Stimulated activated effector memory CD8-positive, alpha-beta T cell treated with anti-CD3 and anti-CD28 coated beads, Interleukin-12 subunit alpha, Interleukin-12 subunit beta, amount 100 ng/mL, for 72 hours (primary cell): ENCODE measurements around the gene EHBP1L1.

Source experiments
- ATAC-seq: fragments of 150-1000 bp; cut with Tn5 transposase; 2 replicates; pipeline ENCODE4 v1.10.0; 2021
- DNase-seq, 2 donors: peaks; one replicate each; pipeline ENCODE4 v3.0.0; 2021 to 2022; ENCODE audit warnings: low spot score in 2 of 2
- H3K27ac Mint-ChIP-seq: one replicate; pipeline ENCODE4 v1.8.0; 2022; ENCODE audit warnings: mild to moderate bottlenecking, mixed read lengths
- H3K36me3 Mint-ChIP-seq: one replicate; pipeline ENCODE4 v1.8.0; 2022; ENCODE audit warnings: mild to moderate bottlenecking, mixed read lengths
- H3K4me1 Mint-ChIP-seq: one replicate; pipeline ENCODE4 v1.8.0; 2022; ENCODE audit warnings: mixed read lengths
- H3K4me3 Mint-ChIP-seq: one replicate; pipeline ENCODE4 v1.8.0; 2022; ENCODE audit warnings: mild to moderate bottlenecking, mixed read lengths
- H3K9me3 Mint-ChIP-seq: one replicate; pipeline ENCODE4 v1.8.0; 2022; ENCODE audit warnings: mixed read lengths

The EHBP1L1 gene

DNA sequence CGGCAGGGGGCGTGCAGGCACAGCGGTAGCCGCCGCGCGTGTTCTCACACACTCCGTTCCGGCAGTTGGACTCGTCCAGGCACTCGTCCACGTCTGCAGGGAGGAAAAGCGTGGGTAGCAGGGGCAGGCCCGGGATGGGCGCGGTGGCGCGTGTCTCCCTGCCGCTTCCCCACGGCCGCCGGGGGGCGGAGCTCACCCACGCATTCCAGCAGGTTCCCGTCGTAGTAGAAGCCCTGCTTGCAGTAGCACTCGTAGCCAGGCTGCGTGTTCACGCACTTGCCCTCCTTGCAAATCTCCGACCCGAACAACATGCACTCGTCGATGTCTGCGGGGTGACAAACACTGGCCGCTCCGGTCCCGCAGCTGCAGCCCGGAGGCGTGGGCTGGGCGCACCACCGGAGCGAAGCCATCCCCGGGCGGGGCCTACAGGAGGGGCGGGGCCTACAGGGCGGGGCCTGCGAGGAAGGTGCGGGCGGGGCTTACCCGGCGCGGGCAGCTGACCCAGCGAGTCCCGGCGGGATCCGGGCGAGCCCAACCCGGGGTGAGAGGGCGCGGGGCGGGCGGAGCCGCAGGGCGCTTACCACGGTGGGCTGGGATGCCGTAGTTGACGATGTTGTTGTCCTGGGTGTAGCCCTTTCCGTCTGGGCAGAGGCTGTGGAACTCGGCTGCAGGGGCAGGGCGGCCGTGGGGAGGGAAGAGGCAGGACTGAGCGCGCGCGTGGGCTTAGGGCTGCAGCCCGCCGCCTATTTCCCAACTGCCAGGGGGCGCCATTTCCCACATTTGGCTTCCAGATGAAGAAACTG lies 35.4 kb upstream of the EHBP1L1 start:
- peak overlapping the region; percentile 72 for H3K4me3 Mint-ChIP-seq
- ATAC-seq, result peak; percentile 87
- peaks cover 65% of the 10 kb centered on the region for H3K36me3 Mint-ChIP-seq
- peak overlapping the region; percentile 86 for H3K27ac Mint-ChIP-seq
- H3K9me3 Mint-ChIP-seq, result no peaks in the 10 kb centered on the region
- H3K4me1 Mint-ChIP-seq, result peaks cover 38% of the 10 kb centered on the region
- DNase-seq, result peak; percentile 93 to 94

DNA sequence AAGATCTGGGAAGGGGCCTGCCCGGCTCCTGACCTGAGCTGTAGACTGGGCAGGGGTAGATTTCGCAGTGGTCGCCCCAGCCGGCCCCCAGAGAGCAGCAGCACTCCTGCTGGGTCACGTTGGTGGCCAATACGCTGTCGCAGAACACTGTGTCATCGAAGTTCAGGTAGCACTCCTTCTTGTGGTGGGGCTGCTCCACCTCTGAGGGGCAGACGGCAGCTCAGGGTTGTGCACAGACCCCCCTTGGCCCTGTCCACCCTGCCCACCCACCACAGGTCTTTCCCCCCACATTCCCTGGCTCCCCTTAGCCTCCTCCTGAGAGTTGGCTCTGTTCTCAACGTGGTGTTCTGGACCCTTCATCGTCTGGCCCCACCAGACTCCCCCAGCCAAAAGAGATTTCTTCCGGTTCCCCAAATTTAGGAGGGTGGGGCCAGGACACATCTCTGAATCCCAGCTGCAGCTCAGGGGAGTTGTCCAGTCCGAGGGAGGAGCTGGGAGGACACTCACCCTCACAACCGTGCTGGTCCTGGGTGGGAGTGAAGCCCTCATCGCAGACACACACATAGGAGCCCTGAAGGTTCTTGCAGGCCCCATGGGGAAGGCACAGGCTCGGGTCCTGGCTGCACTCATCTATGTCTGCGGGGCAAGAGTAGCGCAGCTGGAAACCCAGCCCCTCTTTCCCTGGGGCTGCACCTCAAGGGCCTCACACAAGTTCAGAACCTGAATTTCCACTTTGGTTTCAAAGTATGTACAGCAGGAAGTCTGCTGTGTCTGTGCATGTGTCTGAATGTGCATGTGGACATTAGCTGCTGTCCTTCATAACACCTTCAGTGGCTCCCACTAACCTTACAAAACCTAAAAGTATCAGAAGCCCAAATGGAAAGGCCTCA lies 34.5 kb upstream of the EHBP1L1 start:
- H3K4me1 Mint-ChIP-seq, result peaks cover 47% of the 10 kb centered on the region
- peak overlapping the region; percentile 86 for H3K27ac Mint-ChIP-seq
- DNase-seq, result no peak
- ATAC-seq, result no peak
- no peaks in the 10 kb centered on the region for H3K9me3 Mint-ChIP-seq
- H3K36me3 Mint-ChIP-seq, result peaks cover 67% of the 10 kb centered on the region
- peak overlapping the region; percentile 72 for H3K4me3 Mint-ChIP-seq

DNA sequence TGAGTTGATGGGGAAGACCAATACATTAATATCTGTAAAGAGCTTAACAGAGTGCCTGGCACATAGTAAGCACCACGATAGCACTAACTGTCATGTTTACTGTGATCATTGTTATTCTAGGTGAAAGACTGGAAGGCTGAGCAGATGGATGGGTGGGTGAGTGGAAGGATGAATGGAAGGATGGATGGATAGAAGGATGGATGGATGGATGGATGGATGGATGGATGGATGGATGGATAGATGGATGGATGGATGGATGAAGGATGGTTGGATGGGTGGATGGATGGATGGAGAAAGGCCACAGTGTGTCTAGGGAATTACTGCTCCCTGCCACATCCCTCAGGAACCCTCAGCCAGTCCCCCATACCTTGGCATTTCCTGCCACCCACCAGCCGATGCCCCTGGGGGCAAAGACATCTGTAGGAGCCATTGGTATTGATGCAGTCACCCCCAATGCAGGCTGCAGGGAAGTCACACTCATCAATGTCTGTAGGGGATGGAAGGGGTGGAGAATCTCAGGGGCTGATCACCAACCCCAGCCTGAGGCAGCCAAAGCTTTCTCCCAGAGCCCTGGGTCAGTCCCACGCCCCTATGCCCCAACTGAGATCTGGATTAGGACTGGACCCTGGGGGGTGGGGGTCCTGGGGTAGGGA lies 33.0 kb upstream of the EHBP1L1 start:
- Mint-ChIP-seq H3K27ac (peak overlapping the region; percentile 78), H3K4me1 (peaks cover 59% of the 10 kb centered on the region), H3K9me3 (no peaks in the 10 kb centered on the region), H3K36me3 (peaks cover 51% of the 10 kb centered on the region), H3K4me3 (no peak overlapping the region)
- ATAC-seq (no peak), DNase-seq (no peak)

DNA sequence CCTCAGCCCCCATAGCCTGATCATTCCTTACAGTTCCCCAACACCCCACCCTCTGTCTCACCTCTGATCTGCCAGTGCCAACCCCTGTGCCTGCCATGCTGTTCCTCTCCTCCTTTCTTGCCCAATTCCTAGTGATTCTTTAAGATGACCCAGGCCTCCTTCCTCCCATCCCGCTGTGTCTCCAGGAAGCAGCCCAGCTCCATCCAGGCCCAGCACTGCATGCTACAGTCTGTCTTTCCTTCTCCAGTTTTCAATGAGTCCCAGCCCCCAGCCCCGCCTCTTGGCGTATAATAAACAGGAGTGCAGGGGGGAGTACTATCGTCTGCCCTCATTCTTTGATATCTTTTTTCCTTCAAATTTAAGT lies 30.0 kb upstream of the EHBP1L1 start:
- no peak for ATAC-seq
- peak overlapping the region; percentile 78 for H3K27ac Mint-ChIP-seq
- peak overlapping the region; percentile 75 for H3K4me3 Mint-ChIP-seq
- no peaks in the 10 kb centered on the region for H3K9me3 Mint-ChIP-seq
- H3K4me1 Mint-ChIP-seq, result peaks cover 70% of the 10 kb centered on the region
- peaks cover 48% of the 10 kb centered on the region for H3K36me3 Mint-ChIP-seq
- no peak for DNase-seq

DNA sequence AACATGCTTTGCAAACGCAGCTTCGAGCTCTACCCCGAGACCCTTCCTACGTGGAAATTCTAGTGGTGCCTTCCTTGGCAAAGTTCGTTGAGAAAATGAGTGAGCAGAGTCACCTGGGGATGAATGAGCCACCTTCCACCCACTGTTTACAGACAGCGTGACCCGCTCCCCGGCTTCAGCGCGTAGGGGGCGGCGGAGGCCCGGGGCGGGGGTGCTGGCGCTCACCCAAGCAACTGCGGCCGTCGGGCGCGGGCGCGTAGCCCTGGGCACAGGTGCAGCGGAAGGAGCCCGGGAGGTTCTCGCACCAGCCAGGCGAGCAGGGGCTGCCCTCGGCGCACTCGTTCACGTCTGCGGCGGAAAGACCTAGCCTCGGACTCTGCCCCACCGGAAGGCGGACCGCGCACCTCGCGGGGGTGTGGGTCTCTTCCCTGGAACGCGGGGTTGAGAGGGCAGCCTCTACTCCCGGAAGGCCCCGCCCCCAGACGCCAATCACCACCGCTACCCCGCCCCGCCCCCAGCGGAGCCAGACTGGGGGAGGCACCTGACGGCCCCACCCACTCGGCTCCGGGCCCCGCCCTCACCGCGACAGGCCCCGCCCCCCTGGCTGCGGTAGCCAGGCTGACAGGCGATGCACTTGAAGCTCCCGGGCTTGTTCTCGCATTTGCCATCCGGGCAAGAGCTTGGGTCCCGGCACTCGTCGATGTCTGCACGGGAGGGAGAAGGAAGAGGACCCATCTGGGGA lies 29.5 kb upstream of the EHBP1L1 start:
- peak; percentile 100 for DNase-seq
- Mint-ChIP-seq H3K4me1 (peaks cover 71% of the 10 kb centered on the region), H3K4me3 (peak overlapping the region; percentile 75), H3K27ac (peak overlapping the region; percentile 78), H3K9me3 (no peaks in the 10 kb centered on the region), H3K36me3 (peaks cover 51% of the 10 kb centered on the region)
- ATAC-seq, result peak; percentile 86

DNA sequence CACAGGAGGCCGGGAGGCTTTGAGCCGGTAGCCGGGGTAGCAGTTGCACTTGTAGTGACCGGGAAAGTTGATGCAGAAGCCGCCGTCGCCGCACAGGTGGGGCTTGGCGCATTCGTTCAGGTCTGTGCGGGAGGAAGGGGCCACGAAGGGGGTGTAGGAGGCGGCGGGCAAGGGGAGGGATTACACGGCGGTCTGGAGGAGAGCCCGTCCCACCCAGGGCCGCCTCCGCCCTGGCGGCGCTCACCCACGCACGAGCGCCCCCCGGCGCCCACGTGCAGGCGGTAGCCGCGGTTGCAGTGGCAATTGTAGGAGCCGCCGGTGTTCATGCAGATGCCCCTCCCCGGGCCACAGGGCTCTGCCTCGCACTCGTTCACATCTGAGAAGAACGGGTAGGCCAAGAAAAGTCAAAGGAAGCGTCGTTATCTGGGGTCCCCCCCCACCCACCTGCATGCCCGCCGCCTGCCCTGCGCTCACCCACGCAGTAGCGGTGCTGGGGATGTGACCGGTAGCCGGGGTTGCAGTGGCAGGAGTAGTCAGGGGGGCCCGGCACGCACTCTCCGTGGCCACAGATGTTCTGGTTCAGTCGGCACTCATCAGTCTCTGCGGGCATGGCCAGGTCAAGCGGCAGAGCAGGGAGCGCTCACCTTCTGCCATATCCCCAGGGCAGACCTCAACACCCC lies 28.3 kb upstream of the EHBP1L1 start:
- Mint-ChIP-seq H3K4me1 (peaks cover 72% of the 10 kb centered on the region), H3K27ac (peak overlapping the region; percentile 62), H3K4me3 (peak overlapping the region; percentile 75), H3K9me3 (no peaks in the 10 kb centered on the region), H3K36me3 (peaks cover 60% of the 10 kb centered on the region)
- DNase-seq, result no peak
- ATAC-seq, result no peak

DNA sequence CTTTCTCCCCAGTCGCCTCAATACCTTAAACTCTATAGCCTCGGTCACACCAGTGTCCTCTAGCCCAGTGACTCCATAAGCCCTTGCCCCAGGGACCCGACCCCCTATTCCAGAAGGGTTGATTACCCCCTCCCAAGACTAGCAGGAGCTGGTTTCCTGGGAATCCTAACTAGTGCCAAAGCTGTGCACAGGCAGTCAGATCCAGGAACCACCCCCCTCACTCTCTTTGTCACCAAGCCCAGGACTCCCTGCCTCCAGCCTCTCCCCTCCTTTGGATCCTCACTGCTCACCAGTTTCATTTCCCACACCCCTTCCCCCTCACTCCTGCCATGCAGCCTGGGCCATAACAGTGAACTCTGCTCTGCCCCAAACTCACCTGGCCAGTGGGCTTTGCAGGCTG lies 27.5 kb upstream of the EHBP1L1 start:
- Mint-ChIP-seq H3K36me3 (peaks cover 53% of the 10 kb centered on the region), H3K27ac (peak overlapping the region; percentile 62), H3K4me1 (peaks cover 76% of the 10 kb centered on the region), H3K4me3 (peak overlapping the region; percentile 75), H3K9me3 (no peaks in the 10 kb centered on the region)
- DNase-seq, result no peak
- ATAC-seq, result no peak

DNA sequence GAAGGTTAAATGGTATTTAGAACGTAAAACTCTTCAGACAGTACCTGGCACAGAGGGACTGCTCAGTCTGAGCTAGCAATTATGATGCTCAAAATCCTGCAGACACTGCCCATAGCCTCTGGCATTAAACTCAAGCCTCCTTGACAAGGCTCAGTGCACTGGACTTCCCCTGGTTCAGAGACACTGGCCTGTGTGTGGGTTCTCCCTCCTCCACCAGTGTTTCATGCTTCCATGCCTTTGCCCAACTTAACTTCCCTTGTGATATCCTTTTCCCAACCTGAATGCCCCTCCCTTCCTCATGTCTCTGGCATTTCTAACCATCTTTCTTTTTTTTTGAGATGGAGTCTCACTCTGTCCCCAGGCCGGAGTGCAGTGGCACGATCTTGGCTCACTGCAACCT lies 26.8 kb upstream of the EHBP1L1 start:
- DNase-seq (no peak), ATAC-seq (no peak)
- peaks cover 73% of the 10 kb centered on the region for H3K4me1 Mint-ChIP-seq
- H3K4me3 Mint-ChIP-seq, result no peak overlapping the region
- H3K27ac Mint-ChIP-seq, result no peak overlapping the region
- no peaks in the 10 kb centered on the region for H3K9me3 Mint-ChIP-seq
- H3K36me3 Mint-ChIP-seq, result peaks cover 50% of the 10 kb centered on the region

DNA sequence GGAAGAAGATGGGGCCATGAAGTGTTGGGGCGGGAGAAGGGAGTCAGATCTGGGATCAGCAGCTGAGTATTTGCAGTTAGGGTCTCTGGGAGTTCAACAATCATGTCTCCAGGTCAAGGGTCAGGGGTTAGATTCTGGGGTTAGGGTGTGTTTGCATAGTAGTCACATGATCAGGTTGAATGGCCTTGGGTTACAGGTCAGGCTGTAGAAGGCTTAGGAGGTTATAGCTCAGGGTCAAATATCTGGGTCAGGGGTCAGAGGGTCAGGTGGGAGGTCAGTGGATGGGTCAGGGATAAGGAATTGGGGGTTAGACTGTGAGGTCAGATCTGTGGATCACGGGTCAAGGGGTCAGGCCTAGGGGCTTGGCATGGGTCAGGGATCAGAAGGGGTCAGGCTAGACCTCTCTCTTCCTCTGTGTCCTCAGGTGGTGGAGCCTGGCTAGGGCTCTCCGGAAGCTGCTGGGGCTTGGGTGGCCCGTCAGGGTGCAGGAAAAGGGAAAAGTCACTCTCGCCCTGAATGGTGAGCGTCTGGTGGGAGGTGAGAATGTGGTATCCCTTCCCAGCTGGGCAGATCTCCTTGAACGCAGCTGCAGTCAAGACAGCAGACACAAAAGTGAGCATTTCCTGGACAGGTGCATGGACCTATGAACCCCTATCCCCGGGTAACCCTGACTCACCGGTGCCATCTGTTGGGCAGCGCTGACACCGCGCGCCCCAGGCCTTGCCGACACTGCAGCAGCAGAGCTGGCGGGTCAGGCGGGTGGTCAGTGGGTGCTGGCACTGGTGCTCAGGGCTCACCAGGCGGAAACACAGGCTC lies 24.1 kb upstream of the EHBP1L1 start:
- no peak overlapping the region for H3K4me3 Mint-ChIP-seq
- peaks cover 43% of the 10 kb centered on the region for H3K36me3 Mint-ChIP-seq
- H3K4me1 Mint-ChIP-seq, result peaks cover 74% of the 10 kb centered on the region
- no peaks in the 10 kb centered on the region for H3K9me3 Mint-ChIP-seq
- H3K27ac Mint-ChIP-seq, result peak overlapping the region; percentile 79
- DNase-seq (peak; percentile 47 to 82), ATAC-seq (peak; percentile 54)

DNA sequence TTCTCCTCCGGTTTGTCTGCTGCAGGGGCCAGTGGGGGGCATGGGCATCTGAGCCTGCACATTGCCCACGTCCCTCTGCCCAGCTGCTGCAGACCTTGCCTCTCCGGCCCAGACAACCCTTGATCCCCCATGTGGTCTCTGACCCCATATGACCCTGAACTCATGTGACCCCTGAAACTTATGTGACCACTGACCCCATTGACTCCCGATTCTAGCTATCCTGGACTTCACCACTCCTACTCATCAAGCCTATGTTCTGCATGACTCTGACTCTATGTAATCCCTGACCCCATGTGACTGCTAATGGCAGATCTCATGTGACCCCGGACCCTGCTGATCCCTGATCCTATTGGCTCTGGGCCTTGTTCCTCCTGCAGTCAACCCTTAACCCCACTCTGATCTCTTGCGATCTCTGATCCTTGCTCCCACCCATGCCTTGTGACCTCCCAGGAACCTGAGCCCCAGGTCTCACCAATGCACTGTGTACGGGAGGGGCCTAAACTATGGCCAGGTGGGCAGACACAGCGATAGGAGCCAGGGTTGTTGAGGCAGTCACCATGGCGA lies 23.4 kb upstream of the EHBP1L1 start:
- Mint-ChIP-seq H3K4me1 (peaks cover 76% of the 10 kb centered on the region), H3K4me3 (no peak overlapping the region), H3K9me3 (no peaks in the 10 kb centered on the region), H3K36me3 (peaks cover 43% of the 10 kb centered on the region), H3K27ac (peak overlapping the region; percentile 79)
- DNase-seq (no peak), ATAC-seq (no peak)

DNA sequence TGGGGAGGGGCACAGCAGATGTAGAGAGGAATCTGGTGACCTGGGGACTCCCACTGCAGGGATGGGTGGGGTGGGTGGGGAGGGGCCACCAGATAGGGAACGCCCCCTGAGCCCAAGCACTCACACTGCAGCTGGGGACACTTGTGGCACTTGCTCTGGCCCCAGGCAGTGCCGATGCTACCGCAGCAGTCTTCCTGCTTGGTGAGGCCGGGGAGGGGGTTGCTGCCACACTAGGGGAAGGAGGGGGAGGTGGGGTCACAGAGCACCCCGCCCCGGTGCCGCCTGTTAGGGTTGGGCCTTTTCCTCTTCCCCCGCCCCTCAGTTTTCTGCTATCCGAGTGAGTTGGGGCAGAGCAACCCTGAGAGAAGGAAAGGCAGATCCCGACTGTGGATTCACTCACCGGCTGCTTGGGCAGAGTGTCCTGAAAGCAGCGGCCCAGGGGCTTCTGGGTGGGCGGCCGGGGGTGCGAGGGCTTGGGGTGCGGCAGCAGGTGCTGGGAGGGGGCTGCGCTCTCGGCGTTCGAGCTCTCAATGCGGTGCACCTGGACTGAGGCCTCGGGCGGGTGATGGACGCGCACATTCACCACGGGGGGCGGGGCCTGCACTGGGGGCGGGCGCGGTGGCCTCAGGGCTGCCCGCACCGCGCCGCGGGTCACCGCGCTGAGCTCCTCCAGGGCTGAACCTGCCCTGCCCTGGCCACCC lies 22.4 kb upstream of the EHBP1L1 start:
- no peak for DNase-seq
- H3K27ac Mint-ChIP-seq, result no peak overlapping the region
- peaks cover 67% of the 10 kb centered on the region for H3K4me1 Mint-ChIP-seq
- H3K36me3 Mint-ChIP-seq, result peaks cover 40% of the 10 kb centered on the region
- no peaks in the 10 kb centered on the region for H3K9me3 Mint-ChIP-seq
- peak; percentile 58 for ATAC-seq
- H3K4me3 Mint-ChIP-seq, result peak overlapping the region; percentile 75

DNA sequence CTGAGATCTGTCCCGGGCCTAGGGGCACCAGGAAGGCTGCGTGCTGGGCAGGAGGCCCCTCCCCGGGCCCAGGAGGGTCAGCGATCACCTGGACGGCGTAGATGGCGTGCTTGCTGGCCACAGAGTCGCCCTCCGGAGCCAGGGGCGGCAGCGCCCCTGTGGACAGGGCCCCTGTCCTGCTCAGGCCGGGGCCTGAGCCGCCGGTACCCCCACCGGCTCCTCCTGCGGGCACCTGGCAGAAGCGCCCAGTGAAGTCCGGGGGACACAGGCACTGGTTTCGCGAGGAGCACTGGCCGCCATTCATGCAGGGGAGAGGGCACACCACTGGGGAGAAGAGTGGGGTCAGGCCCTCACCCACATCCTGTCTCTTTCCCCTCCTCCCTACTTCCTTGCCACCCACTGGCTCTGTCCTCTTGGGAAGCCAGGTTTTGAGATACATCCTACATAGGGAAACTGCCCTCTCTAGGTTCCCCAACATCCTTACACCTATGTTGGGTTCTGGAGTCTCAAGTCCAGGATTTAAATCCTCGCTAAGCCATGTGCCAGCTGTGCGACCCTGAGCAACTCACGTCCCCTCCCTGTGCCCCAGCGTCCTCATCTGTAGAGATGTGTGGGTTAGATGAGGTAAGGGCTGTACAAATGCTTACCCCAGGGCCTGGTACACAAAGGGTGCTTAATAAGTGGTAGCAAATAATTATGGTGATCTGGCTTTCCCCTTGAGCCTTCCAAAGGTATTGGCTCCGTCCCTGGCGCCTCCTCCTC lies 21.6 kb upstream of the EHBP1L1 start:
- H3K9me3 Mint-ChIP-seq, result no peaks in the 10 kb centered on the region
- DNase-seq (no peak), ATAC-seq (no peak)
- H3K36me3 Mint-ChIP-seq, result peaks cover 32% of the 10 kb centered on the region
- peaks cover 66% of the 10 kb centered on the region for H3K4me1 Mint-ChIP-seq
- H3K4me3 Mint-ChIP-seq, result peak overlapping the region; percentile 75
- peak overlapping the region; percentile 90 for H3K27ac Mint-ChIP-seq
